ENCODE results near the gene TJAP1.

- no peak for TF ChIP-seq GATA3 (IDR thresholded peaks at IDR 0.05; ENCODE audit: low read depth, low read length)
- no peak for TF ChIP-seq GATA2 (IDR thresholded peaks at IDR 0.05; ENCODE audit: low read depth, low read length)
Measured at GRCh38 chr6:43447604-43448003, 29.8 kb upstream of the TJAP1 start.
